Keratinocyte (primary cell): Measurements from ENCODE around the gene ERAS.

Experiments
- EZH2 ChIP-seq: IDR thresholded peaks from one replicate; pipeline ENCODE4 v1.6.1; 2012; ENCODE audit warnings: inconsistent platforms, mild to moderate bottlenecking, low read length, moderate library complexity
- TF ChIP-seq, protein P1 (sequence below), 3 experiments: IDR thresholded peaks in 1 of 3; conservative IDR thresholded peaks in 1 of 3; optimal IDR thresholded peaks in 1 of 3; 2 replicates in 2 of 3; 3 replicates in 1 of 3; pipeline versions ENCODE3 to v1.5.1; 2011; ENCODE audit warnings: low read length in 3 of 3, mild to moderate bottlenecking in 3 of 3, moderate library complexity in 2 of 3, control low read depth in 1 of 3, inconsistent platforms in 1 of 3; ENCODE audit not compliant: insufficient read depth in 2 of 3; ENCODE audit errors: extremely low read depth in 1 of 3

DNA sequence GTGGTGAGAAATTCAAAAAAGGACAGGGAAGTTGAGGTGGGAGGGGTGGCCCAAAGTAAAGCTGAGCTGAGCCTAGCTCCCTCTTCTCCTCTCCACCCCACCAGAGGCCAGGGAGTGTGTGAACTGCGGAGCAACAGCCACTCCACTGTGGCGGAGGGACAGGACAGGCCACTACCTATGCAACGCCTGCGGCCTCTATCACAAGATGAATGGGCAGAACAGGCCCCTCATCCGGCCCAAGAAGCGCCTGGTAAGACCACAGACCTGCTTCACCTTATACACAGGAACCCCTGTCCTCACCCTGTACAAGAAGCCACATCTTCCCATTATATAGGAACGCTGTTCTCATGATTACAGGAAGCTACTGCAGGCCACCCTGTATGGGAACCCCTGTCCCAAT, 34.1 kb upstream of the ERAS start:
- TF ChIP-seq, protein P1, sequence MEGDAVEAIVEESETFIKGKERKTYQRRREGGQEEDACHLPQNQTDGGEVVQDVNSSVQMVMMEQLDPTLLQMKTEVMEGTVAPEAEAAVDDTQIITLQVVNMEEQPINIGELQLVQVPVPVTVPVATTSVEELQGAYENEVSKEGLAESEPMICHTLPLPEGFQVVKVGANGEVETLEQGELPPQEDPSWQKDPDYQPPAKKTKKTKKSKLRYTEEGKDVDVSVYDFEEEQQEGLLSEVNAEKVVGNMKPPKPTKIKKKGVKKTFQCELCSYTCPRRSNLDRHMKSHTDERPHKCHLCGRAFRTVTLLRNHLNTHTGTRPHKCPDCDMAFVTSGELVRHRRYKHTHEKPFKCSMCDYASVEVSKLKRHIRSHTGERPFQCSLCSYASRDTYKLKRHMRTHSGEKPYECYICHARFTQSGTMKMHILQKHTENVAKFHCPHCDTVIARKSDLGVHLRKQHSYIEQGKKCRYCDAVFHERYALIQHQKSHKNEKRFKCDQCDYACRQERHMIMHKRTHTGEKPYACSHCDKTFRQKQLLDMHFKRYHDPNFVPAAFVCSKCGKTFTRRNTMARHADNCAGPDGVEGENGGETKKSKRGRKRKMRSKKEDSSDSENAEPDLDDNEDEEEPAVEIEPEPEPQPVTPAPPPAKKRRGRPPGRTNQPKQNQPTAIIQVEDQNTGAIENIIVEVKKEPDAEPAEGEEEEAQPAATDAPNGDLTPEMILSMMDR (optimal IDR thresholded peaks at IDR 0.05 in 1 of 3, IDR thresholded peaks at IDR 0.05 in 1 of 3, conservative IDR thresholded peaks at IDR 0.05 in 1 of 3; ENCODE audit: extremely low read depth in 1 of 3, insufficient read depth in 2 of 3, low read length in 3 of 3): no peak
- no peak for TF ChIP-seq EZH2
